UCSD-AML1 (cell line): ENCODE results near the gene DHH.

ENCODE experiments used
- DNase-seq: peaks from one replicate; lab custom pipeline; 2025; ENCODE audit not compliant: unreplicated experiment; lab: John Stamatoyannopoulos, UW

DHH gene

DNA sequence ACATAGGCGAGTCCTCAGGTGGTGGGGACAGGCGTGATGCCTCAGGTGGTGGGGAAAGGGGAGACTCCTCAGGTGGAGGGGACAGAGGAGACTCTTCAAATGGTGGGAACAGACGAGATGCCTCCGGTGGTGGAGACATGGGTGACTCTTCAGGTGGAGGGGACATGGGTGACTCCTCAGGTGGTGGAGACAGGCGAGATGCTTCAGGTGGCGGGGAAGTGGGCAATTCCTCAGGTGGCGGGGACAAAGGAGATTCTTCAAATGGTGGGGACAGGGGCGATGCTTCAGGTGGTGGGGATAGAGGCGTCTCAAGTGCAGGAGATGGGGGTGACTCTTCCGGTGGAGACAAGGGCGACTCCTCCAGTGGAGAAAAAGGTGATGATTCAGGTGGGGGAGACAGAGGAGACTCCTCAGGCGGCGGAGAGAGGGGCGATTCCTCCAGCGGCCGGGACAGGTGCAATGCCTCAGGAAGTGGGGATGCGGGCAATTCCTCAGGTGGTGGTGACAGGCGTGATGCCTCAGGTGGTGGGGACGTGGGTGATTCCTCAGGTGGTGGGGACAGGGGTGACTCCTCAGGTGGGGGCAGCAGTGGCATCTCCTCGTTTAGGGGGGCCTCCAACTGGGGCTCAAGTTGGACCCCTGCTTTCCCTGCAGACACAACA lies 42.7 kb downstream of the DHH start:
- DNase-seq, result no peak

DNA sequence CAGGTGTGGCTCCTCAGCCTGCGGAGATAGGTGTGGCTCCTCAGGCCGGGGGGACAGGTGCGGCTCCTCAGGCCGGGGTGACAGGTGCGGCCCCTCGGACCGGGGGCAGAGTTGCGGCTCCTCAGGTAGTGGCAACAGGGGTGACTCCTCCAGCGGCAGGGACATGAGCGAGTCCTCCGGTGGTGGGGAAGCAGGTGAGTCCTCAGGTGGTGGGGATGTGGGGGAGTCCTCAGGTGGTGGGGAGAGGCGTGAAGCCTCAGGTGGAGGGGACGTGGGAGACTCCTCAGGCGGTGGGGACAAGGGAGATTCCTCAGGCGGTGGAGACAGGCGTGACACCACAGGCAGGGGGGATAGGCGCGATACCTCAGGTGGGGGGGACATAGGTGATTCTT lies 43.2 kb downstream of the DHH start:
- no peak for DNase-seq

DNA sequence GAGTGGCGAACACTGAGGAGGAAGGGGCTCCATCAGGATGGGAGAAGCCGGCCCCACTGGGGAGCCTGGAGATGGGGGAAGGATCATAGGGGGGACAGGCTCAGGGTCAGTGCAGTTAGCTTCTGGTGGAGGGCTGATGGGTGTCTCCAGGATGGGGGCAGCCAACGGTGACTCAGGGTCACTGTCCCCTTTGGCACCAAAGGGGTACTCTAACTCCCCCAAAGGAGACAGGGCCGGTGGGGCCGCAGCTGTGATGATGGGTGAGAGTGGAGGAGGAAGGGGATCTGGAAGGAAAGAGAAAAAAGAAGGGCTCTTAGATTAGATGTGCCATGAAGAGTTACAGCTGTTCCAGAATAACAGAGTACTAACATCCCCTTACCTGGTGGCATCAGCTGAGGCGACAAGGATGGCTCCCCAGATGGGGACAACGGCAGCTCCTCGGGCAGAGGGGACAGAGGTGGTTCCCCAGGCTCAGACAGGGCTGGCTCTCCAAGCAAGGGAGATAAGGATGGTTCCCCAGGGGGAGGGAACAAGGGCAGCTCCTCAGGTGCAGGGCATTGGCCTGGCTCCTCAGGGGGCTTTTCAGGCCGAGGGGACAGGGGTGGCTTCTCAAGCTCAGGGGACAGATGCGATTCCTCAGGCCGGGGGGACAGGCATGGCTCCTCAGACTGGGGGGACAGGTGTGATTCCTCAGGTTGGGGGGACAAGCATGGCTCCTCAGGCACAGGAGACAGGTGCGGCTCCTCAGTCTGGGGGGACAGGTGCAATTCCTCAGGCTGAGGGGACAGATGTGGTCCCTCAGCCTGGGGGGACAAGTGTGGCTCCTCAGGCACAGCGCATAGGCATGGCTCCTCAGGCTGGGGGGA lies 43.9 kb downstream of the DHH start:
- no peak for DNase-seq

DNA sequence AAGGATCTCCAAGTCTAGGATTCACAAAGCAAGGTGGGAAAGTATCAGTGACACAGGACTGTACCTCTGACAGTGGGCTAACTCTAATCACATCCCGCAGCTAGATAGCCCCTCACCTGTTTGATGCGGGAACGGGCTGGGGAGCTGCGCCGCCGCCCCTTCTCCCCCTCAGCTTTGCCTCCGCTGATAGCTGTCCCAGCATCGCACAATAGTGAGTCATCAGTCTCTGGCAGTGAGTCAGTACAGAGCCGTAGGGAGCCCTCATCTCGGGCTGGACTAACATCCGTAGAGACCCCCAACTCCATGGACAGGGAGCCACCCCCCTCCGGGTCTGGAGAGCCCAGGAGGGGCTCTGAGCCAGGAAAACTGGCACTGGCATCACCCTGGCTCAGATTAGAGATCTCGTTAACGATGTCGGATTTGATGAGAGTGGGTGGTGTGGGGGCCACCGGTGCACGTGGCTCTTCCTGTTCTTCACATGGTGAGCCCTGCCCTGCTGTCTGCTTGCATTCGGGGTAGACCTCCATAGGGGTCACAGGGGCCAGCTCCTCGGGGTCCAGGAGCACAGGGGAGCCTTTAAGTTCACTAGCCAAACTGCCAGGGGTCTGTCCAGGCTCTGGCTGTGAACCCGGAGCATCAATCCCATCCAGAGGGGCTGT lies 44.9 kb downstream of the DHH start:
- no peak for DNase-seq

DNA sequence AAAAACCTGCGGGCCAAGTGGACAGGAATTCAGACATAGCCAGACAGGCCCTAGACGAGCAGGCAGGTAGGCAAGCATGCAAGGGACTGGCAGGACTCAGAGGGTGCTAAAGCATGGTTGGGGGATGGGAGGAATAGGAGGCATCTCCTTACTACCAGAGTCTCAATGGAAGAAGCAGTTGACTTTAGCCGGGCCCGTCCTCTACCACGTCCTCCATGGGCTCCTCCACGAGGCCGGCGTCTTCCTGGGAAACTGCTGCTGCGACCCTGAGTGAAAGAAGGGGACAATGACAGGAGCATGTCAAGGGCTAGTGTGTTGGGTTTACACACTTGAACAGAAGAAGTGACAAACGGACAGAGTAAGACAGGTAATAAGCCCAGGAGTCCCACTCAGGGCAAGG lies 45.6 kb downstream of the DHH start:
- no peak for DNase-seq

DNA sequence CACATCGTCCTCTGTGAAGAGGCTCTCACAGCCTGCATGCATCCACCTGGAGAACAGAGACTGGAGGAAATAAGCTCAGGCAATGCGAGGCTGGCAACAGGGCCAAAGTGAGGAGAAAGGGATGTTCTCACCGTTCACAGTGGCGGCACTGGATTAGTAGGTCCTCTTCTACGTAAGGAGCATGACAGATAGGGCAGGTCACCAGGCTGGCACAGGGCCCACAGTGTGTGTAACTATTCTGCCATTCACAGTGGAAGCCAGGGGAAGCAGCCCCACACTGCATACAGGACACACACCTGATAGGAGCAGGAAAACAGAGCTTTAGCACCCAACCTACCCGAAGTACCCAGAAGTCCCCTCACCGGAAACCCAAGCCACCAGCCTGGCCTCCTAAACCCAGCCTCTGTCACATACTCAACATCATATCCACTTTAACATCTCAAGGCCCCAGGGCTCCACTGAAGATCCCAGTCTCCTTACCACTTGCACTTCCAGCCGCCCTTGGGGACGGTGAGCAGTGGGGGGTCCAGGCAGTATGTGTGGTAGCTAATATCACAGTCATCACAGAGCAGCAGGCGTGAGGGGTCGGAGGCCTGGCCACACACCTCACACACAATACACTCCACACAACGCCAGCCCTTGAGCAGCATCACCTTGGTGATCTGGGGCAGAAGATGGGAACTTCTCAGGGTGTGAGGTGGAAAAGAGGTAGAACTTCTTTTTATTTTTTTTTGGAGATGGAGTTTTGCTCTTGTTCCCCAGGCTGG lies 48.3 kb downstream of the DHH start:
- no peak for DNase-seq

DNA sequence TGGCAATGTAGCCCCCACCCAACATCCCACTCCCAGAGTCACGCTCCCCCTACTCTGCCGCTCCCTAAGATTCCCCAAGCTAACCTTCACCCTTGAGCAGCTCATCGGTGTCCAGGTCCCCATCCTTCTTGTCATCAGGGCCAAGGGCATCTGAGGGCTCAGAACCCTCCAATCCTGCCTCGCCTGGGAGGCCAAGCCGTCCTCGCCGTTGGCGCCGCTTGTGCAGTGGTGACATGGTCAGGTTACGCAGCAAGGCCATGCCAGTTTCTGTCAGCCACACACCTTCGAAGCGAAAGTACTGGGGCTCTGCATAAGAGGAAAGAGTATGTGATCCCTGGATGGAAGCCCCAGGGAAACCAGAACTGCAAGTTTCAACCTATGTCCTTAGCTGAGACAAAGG lies 49.9 kb downstream of the DHH start:
- no peak for DNase-seq

DNA sequence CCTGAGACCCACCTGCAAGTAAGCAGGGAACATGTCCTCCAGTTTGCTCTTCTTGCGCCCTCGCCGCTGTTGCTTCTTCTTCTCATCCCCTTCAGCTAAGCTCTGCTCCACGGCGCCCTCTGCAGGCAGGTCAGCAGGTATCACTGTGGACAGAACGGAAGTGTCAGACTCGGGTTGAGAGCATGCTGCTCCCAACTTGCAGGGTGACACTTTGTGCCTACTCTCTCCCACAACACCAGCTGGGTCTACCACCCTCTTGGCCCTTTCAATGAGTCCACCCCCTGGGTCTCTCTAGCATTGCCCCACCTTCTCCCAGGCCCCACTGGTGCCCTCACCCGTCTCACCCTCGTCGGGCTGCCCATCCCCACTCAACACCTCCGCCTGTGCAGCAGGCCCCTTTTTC lies 50.7 kb downstream of the DHH start:
- peak; percentile 68 for DNase-seq

DNA sequence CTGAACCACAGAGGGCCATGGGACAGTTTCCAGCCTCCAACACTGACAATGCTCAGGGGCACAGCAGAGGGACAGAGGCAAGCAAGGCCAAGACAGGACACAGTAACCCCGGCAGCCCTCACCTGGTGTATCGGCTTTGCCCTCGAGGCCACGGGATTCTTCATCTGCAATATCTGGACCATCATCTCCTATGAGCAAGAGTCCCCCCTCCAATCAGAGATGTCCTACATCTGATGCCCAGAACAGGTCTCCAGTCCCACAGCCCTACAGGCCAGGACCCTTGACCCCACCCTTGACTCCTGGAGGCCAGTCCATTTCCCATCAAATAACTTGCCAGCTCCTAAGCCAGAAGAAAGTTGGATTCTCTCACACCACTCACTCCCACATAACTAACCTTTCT lies 51.4 kb downstream of the DHH start:
- no peak for DNase-seq

DNA sequence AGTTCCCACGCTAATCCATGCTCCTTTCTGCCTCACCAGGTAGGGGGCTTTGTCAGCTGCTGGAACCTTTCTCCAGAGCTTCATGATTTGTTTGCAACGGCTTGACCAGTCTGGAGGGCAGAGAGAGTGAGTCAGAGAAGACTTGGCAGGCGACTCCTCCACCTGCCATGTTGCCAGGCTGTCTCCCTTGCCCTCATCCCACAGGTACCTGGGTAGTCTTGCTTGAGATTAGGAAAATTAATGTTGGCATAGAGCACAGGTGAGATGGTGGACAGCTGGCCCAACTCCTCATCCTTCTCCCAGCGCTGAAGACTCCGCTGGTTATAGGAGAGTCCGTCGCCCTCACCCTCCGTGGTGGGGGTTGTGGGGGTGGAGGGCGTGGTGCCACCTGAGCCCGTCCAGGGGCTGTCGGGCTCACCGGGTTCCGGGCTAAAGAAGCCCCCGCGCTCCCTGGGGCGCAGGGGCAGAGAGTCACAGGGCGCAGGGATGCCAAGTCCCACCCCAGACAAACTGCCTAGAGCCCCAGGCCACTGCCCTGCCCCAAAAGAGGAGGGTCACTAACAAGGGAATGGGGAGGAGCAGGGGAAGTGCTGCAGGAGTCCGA lies 52.6 kb downstream of the DHH start:
- DNase-seq, result no peak

DNA sequence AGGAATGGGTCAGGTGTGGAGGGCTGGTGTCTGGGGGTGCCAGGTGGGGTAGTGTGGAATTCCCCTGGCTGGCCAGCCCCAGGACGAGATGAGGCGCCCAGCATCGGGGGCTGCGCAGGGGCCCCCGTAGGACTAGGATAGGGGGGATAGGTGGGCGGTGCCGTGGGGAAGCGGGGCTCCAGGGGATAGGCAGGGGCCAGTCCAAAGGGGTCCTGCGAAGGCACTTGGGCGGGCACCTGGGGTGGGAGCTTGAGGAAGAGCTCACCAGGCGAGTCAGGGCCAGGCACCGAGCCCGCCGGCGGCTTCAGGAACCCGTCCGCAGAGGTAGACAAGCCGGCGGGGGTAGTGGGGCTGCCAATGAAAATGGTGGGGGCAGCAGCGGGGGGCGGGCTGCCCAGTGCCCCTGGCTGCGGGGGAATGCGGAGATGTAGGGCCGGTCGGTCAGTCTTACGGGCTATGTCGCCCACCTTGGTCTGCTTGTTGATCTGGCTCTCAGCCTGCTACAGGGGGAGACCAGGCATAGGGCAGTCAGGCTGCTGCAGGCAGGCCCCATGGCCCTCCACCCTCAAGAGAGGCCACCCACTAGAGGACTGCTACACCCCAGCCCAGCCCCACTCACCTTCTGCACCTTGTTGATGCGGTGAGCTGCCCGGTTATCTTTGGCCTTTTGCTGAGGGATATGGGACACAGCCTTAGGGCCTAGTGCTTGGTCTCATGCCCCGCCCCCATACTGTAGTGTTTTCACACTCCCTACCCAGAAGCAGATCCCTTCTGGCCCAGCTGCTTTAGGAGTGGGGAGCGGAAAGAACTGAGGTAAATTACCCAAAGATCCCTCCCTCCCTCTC lies 53.3 kb downstream of the DHH start:
- DNase-seq, result no peak

DNA sequence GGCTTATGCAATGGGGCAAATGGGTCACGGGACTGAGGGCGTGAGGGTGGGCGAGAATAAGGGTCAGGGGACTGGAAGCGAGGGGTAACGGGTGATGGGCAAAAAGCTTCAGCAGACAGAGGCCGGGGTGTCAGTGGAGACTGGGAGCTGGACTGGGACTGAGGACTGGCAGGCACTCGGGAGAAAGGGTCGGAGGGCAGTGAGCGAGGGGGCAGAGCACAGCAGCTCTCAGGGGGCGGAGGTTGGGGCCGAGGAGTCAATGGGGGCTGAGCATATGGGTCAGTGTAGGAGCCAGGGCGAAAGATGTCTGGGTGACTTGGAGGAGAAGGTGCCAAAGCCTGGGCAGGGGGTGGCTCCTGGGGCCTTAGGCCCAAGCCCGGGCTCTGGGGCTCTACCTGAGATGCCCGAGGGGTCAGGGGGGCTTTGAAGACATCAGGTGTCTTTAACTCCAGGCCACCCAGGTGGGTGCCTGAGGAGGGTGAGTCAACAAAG lies 54.2 kb downstream of the DHH start:
- no peak for DNase-seq

DNA sequence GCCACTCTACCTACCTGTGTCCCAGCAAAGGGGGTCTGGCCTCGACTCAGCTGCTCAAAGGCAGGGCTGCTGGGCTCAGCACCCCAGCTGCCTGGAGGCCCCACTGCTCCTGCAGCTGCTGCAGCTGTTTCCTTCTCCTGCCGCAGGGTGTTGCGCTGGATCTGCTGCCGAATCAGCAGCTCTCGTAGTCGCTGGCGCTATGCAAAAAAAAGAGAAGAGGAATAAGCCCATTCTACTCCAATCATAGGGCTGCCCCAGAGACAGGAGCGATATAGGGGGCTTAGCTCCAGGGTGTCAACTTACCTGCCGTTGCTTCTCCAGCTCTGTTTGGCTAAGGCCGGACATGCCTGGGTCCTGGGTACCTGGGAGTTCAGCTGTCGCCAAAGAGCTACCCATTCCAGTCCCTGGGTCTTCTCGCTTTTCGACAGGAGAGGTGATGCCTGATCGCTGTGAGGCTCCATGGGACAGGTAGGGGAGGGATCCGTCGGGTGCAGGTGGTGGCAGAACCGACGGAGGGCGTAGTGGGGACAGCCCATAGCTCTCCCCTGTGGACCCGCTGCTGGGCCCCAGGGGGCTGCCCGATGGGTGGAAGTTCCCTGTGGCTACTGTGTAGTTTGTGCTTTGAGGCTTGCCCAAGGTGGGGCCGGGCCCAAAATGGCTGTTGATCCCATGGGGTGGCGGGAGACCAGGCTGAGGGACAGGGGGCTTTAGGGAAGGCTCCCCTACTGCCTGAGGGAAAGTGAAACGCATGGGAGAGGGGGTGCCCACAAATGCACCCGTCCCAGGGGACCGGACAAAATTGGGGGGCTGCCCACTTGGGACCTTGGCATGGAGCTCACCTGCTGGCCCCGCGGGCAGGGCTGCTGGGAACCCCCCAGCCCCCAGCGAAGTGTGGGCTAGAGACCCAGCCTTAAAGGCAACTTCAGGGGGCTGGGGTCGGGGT lies 54.9 kb downstream of the DHH start:
- DNase-seq, result no peak

DNA sequence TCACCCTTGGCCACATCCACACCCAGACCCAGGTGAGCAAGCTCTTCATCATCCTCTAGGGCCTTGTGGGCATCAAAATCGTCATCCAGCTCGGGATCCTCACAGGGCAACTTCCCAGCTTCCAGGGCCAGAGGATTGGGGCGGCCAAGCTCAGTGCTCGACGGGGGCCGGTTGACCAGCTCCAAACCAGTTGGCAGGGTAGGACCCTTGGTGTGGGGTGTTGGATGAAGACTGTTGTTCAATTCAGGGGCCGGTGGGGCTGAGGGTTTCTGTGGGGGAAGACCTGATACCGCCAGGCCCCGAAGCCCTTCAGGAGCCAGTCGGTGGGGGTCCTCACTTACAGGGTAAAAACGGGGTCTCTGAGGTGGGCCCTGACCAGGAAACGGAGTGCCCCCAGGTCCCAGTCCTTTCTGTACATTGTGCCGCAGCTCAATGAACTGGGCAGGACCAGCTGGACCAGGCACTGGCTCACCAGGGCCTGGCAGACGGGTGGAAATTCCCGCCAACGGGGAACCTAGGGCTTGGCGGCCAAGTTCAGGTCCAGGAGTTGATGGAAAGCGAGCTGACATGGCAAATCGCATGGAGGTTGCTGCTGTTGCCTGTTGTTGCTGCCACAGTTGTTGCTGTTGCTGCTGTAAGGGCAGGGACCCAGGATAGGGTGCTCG lies 56.2 kb downstream of the DHH start:
- no peak for DNase-seq

DNA sequence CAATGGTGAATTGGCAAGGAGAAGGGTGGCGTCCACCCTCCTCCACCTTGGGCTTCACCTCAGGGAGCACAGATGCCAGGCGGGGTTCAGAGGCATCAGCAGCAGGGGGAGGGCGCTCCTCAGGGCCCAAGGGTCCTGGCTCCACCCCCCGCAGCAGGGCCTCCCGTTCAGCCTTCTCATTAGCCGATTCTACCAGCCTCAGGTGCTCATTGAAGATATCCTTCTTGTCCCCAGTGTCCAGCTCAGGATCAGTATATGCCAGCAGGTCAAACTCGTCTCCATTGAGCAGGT lies 56.7 kb downstream of the DHH start:
- no peak for DNase-seq

DNA sequence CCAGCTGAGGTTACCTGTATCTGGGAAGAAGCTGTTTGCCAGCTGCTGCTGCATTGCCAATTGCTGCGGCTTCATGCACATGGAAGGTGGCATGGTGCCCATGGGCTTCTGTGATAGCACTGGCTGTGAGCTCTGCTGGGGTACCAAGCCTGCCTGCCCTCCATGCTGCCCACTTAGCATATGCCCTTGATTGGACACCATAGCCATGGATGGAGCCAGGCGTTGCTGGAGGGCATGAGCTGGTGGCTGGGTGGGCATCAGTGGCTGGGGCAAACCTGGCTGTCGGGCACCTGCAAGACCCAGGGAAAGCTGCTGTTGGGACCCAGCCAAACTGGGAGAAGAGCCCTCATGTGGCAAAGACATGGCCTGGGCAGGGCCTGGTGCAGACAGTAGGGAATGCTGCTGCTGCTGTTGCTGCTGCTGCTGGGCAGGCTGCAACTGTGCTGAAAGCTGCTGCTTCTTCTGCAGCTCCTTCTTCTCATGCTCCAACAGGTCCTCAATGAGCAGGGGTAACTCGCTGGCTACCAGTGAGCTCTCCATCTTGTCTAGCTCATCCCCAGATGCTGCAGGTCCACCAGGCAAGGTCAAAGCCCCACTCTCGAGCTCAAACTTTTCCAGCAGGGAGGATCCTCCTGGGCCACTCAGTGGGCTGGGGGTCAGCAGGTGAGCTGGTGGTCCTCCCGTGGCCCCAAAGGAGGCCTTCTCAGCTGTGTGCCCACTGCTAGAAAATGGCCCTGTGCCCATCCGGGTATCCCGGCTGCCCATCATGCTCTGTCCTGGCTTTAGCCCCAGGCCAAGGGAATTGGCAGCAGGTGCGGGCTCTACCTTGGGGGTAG lies 57.3 kb downstream of the DHH start:
- DNase-seq, result no peak
